Colon (tissue), 2 donors: ENCODE results near the gene SMIM12.

Experiments
- FAIRE-seq: peaks from 2 replicates; lab custom pipeline; 2012; peaks lifted over from hg19 to GRCh38; lab: Jason Lieb, UNC
- donor health status: control.
- donor health status: control.

SMIM12 gene

GRCh38 chr1:34872133-34872503 is 12.6 kb upstream of the SMIM12 start:
- no peak for FAIRE-seq

GRCh38 chr1:34871443-34872132 is 12.0 kb upstream of the SMIM12 start:
- no peak for FAIRE-seq

- no peak for FAIRE-seq
Observed at GRCh38 chr1:34870395-34870794, 10.8 kb upstream of the SMIM12 start.

DNA sequence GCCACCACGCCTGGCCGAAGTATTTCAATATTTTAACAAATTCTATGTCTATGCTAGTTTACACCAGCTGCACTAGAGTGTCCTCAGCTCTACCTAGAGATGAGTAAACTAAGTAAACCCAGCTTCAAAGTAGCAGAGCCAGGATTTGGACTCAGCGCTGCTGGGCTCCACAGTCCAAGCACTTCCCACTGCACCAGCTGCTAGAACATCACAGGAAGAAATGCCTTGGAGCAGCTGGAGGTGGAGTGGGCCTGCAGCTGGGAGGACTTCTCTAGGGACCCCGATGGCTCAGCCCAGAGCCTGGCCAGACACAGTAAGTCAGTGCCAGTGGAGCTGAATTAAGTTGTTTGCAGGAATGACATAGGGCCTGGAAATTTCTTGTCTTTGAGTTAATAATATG is 10.2 kb upstream of the SMIM12 start:
- FAIRE-seq: no peak

DNA sequence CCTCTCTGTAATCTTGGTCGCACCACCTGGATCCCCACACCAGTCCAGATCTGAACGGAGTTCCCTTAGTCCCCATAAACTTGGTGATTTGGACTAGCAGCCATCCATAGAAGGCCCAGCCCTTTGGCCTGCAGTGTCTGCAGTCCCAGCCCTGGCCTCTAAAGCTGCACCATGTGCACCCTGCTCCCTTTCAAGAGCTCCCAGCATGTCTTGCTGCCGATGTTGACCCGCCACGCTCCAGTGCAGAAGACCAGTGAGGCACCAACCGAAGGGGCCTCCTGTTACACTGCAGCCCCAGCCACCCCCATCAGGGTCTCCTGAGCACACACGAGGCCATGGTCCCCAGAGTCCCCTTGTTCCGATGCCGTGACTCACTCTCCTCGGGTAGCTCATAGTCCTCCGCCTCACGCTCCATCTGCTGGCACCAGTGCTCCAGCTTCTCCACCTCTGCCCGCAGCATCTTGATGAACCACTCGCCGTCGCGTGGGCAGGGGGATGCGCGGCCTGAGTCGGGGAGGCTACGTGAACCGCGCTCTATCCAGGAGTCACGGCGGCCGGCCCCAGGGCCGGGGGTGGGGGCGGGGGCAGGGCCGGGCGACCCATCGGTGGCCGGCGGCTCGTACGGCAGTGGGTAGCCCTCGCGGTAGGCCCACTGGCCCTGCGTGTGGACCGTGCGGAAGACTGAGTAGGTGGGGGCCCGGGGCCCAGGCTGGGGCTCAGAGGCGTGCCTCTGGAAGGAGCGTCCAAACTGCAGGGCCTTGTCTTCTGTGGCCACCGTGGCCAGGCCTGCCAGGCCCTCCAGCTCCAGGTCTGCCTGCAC is 8.9 kb upstream of the SMIM12 start:
- no peak for FAIRE-seq

GRCh38 chr1:34867415-34867814 is 7.9 kb upstream of the SMIM12 start:
- FAIRE-seq: no peak

DNA sequence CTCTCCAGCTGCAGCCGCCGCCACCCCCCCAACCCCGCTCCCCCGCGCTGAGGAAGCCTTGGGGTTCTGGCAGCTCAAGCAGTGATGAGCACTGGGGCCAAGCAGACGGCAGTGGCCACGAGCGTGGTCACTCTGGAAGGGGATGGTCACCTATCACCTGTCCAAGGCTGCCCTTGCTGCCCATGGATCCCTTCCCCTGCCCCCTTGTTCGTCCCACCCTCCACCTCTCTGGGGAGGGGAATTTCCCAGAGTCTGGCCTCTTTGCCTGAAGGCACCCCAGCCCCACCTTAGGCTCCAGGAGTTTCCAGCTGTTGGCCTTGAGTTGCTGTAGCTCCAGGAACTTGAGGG is 7.2 kb upstream of the SMIM12 start:
- FAIRE-seq: no peak

DNA sequence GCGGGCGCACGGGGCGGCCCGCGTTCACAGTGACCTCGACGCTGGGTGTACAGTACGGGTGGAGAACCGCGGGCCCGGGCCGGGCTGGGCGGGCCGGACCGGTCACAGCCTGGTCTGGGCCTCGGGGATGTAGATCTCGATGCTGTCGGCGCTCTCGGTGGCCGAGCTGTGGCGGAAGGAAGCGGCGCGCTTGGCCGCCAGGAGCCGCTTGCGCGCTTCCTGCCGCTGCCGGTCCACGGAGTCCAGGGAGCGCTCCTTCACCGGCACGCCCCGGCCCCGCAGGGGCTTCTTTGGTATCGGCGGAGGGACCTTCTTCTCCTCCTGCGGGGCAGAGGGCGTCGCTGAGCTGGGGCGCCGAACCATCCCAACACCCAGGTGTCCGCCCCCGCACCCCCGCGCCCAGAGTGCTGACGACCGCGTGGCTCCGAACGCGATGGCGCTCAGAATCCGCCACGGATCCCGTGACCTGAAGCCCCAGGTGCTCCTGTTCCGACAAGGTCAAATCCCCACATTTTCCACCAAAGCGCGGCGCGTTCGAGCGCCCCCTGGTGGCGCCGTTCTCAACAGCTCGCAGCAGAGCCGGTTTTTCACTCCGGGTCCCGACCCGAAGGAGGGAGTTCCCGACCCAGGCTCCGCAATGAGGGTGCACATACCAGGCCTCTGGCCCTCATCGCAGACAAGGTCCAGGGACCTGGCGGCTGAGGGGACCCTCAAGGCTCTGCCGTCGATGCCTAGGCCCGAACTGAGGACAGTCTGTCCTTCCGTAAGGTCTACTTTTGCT is 6.6 kb upstream of the SMIM12 start:
- FAIRE-seq: no peak

DNA sequence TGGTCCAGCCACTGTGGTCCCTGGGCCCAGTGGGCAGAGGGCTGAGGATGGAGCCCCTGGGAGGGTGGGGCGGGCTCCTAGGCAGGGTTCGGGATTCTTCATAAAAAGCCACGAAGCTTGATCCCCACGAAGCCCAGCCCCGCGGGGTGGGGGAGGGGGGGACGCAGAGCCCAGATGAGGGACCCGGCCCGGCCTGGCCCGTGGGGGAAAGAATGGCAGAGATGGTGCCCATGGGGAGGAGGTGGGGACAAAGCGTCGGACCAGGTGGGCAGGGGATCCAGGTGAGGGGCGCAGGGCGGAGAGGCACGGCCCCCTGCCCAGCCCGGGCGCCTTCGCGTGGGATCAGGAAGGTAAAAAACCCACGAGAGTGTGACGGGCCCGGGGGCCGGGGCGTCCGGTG is 6.0 kb upstream of the SMIM12 start:
- FAIRE-seq: no peak

DNA sequence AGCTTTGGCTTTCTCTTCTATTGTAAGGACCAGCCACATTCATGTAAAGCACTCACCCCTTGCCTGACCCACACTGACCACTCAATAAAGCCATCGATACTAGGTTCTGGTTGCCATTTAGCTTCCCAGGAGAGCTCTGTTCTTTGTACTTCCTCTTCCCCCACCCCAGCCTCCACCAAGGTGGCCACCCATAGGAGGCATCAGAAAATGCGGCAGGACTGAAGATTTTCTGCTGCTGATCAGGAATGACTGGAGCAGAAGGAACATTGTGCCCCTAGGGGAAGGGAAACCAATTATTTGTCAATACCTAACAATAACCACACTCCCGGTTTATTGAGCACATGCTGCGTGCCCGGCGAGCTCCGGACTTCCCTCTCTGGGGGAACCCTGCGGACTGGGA is 5.2 kb upstream of the SMIM12 start:
- FAIRE-seq: no peak

DNA sequence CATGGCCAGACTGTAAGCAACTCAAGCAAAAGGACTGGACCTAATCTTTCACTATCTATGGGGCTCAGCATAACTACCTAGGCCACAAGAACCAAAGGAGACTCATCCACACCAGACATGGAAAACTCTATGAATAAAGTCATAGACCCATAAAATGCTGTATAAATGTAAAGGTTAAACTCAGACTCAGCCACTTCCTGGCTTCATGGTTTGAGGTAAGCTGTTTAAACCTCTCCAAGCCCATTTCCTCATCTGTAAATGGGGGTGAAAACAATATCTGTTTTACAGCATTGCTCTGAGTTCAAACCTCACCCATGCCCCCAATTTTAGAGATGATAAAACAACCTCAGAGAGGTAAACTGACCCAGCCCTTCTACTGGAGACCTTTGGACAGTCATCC is 4.0 kb upstream of the SMIM12 start:
- FAIRE-seq: no peak

DNA sequence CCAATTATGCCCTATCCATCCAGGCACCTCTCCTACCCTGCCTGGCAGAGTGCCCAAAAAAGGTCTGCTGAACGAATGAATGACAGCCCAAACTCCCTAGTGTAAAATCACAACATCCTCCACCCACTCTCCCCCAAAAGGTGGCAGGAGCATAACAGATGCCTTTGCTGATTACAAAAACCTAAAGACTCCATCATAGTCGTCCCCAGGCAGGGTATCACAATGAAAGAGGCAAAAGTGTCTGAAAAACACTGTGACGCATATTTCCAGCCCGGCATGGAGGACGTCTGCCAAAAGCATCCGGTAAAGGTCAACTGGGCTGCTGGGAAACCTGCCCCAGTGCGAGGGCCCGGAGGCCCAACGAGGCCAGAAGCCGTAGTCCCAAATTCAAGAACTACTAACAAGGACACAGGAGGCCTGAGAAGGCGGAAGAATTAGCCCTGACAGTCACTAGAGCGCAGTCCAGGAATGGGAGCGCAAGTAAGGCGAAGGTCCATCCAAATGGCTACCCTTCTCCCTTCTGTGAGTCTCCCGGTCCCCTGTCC is 576 bp downstream of the SMIM12 start:
- FAIRE-seq: no peak

DNA sequence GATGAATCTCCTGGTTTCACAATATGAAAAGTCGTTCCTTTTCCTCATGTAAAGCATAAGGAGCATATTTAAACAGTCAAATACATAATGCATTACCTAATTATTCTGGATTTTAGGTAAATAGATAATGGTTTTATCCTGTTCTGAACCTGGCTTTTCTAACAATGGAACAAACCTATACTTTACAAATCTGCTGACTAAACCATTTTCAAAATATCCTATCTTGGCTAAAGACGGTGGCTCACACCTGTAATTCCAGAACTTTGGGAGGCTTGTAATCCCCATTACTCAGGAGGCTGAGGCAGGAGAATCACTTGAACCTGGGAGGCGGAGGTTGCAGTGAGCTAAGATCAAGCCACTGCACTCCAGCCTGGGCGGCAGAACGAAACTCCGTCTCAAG is 2.9 kb downstream of the SMIM12 start:
- FAIRE-seq: no peak

GRCh38 chr1:34852677-34853217 is 6.8 kb downstream of the SMIM12 start:
- no peak for FAIRE-seq

DNA sequence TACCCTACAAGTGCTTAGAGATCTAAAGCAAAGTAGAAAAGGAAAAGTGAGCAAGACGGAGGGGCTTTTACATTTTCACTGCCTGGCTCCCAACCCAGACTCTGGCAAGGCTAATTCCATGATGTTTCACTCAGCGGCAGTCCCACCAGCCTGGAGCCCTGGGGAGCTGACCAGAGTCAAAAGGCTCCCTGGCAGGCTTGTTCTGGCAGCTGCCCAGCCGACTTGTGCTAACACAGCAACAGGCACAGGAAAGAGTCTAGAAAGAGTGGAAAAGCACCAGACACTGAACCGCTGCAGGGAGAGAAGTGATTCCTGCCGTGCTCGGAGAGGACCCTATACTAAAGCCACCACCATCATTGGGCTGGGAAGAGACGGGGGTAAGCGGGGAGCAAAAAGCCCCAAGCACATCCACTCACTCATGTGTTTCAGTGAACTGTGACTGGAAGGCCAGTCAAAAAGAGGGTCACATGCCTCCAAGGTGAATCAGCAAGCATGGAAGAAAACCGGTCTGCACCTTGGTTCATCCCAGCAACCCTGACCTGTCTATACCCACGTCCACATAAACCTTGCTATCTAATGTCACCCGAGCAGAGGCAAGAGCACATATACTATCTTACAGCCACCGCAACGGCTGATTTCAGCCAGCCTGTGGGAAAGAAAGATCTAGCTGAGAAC is 8.0 kb downstream of the SMIM12 start:
- no peak for FAIRE-seq

GRCh38 chr1:34850382-34850781 is 9.2 kb downstream of the SMIM12 start:
- FAIRE-seq: no peak

DNA sequence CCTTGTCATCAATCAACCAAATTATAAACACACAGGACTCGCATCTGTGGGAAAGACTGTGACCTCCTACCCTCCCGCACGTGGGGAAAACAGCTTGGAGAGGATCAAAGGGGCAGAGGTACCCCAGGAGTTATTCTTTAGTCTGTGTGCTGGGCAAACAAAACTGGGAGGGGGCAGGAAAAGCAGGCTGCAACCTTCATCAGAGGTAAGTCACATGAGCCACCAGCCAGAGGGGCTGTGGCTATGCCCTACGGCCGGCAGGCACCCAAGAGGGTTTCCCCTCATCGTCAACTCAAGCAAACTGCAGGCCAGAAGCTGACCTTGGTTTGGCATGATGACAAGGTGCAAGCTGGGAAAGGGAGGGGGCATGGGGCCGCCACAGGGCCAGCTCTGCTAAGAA is 12.5 kb downstream of the SMIM12 start:
- FAIRE-seq: no peak

- FAIRE-seq: no peak
Observed at GRCh38 chr1:34846265-34846664, 13.3 kb downstream of the SMIM12 start.

- FAIRE-seq: no peak
Observed at GRCh38 chr1:34845131-34845901, 14.2 kb downstream of the SMIM12 start.

DNA sequence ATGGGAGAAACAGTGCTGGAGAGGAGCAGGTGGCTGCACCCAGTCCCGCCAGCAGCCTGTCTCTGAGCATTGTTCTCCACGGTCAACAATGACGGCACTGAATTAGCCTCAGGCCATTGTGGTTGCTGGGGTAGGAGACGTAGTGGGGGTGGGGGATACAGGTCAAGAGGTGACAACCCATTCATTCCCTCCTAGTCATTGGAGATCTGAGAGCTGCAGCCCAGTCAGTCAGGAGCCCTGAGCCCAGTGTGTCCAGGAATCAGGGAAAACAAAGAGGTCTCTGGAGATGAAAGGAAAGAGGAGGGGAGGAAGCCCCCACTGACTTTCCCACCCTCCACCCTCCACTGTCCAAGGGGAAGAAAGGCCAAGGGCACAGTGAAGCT is 15.3 kb downstream of the SMIM12 start:
- no peak for FAIRE-seq
